ENCODE data around the gene APBB2.

Gene APBB2

GRCh38 chr4:41044165-41044564 lies 170.2 kb downstream of the APBB2 start:
- no peak for DNase-seq (ENCODE audit: low read depth in 1 of 2, low spot score in 1 of 2)
- in situ Hi-C loops (cut with HindIII; ENCODE audit: low pct_unique_long_range_greater_than_20kb, low sequenced_read_pairs) = no loop called here
- TF ChIP-seq JUND (IDR thresholded peaks at IDR 0.05; ENCODE audit: low read depth) = no peak

- no peak for DNase-seq (ENCODE audit: low read depth in 1 of 2, low spot score in 1 of 2)
- in situ Hi-C loops (cut with HindIII; ENCODE audit: low pct_unique_long_range_greater_than_20kb, low sequenced_read_pairs) = no loop called here
- no peak for TF ChIP-seq JUND (IDR thresholded peaks at IDR 0.05; ENCODE audit: low read depth)
These were observed 170.9 kb downstream of the APBB2 start for GRCh38 chr4:41043465-41043864.

GRCh38 chr4:41041551-41041950 lies 172.8 kb downstream of the APBB2 start:
- in situ Hi-C loops (cut with HindIII; ENCODE audit: low pct_unique_long_range_greater_than_20kb, low sequenced_read_pairs) = no loop called here
- TF ChIP-seq JUND (IDR thresholded peaks at IDR 0.05; ENCODE audit: low read depth) = no peak
- DNase-seq (ENCODE audit: low read depth in 1 of 2, low spot score in 1 of 2) = no peak

- TF ChIP-seq JUND (IDR thresholded peaks at IDR 0.05; ENCODE audit: low read depth) = no peak
- in situ Hi-C loops (cut with HindIII; ENCODE audit: low pct_unique_long_range_greater_than_20kb, low sequenced_read_pairs) = no loop called here
- DNase-seq (ENCODE audit: low read depth in 1 of 2, low spot score in 1 of 2) = no peak
These were observed 175.0 kb downstream of the APBB2 start for GRCh38 chr4:41039317-41039716.

GRCh38 chr4:41038304-41038703 lies 176.0 kb downstream of the APBB2 start:
- in situ Hi-C loops (cut with HindIII; ENCODE audit: low pct_unique_long_range_greater_than_20kb, low sequenced_read_pairs) = no loop called here
- DNase-seq (ENCODE audit: low read depth in 1 of 2, low spot score in 1 of 2) = no peak
- TF ChIP-seq JUND (IDR thresholded peaks at IDR 0.05; ENCODE audit: low read depth) = no peak

GRCh38 chr4:41029098-41029497 lies 185.2 kb downstream of the APBB2 start:
- in situ Hi-C loops (cut with HindIII; ENCODE audit: low pct_unique_long_range_greater_than_20kb, low sequenced_read_pairs) = no loop called here
- TF ChIP-seq JUND (IDR thresholded peaks at IDR 0.05; ENCODE audit: low read depth) = no peak
- no peak for DNase-seq (ENCODE audit: low read depth in 1 of 2, low spot score in 1 of 2)

GRCh38 chr4:41028392-41029076 lies 185.8 kb downstream of the APBB2 start:
- in situ Hi-C loops (cut with HindIII; ENCODE audit: low pct_unique_long_range_greater_than_20kb, low sequenced_read_pairs) = no loop called here
- no peak for TF ChIP-seq JUND (IDR thresholded peaks at IDR 0.05; ENCODE audit: low read depth)
- DNase-seq (ENCODE audit: low read depth in 1 of 2, low spot score in 1 of 2) = no peak

GRCh38 chr4:41026971-41027370 lies 187.4 kb downstream of the APBB2 start:
- in situ Hi-C loops (cut with HindIII; ENCODE audit: low pct_unique_long_range_greater_than_20kb, low sequenced_read_pairs) = no loop called here
- no peak for TF ChIP-seq JUND (IDR thresholded peaks at IDR 0.05; ENCODE audit: low read depth)
- no peak for DNase-seq (ENCODE audit: low read depth in 1 of 2, low spot score in 1 of 2)

GRCh38 chr4:41025824-41026223 lies 188.5 kb downstream of the APBB2 start:
- in situ Hi-C loops (cut with HindIII; ENCODE audit: low pct_unique_long_range_greater_than_20kb, low sequenced_read_pairs) = no loop called here
- TF ChIP-seq JUND (IDR thresholded peaks at IDR 0.05; ENCODE audit: low read depth) = no peak
- DNase-seq (ENCODE audit: low read depth in 1 of 2, low spot score in 1 of 2) = no peak

GRCh38 chr4:41024556-41025491 lies 189.5 kb downstream of the APBB2 start:
- no peak for TF ChIP-seq JUND (IDR thresholded peaks at IDR 0.05; ENCODE audit: low read depth)
- in situ Hi-C loops (cut with HindIII; ENCODE audit: low pct_unique_long_range_greater_than_20kb, low sequenced_read_pairs) = no loop called here
- peak in 1 of 2 experiments; percentile 10 for DNase-seq (ENCODE audit: low read depth in 1 of 2, low spot score in 1 of 2)

GRCh38 chr4:41022116-41022515 lies 192.2 kb downstream of the APBB2 start:
- no peak for TF ChIP-seq JUND (IDR thresholded peaks at IDR 0.05; ENCODE audit: low read depth)
- no peak for DNase-seq (ENCODE audit: low read depth in 1 of 2, low spot score in 1 of 2)
- in situ Hi-C loops (cut with HindIII; ENCODE audit: low pct_unique_long_range_greater_than_20kb, low sequenced_read_pairs) = no loop called here

GRCh38 chr4:41015016-41015675 lies 199.2 kb downstream of the APBB2 start:
- DNase-seq (ENCODE audit: low read depth in 1 of 2, low spot score in 1 of 2) = no peak
- no peak for TF ChIP-seq JUND (IDR thresholded peaks at IDR 0.05; ENCODE audit: low read depth)
- in situ Hi-C loops (cut with HindIII; ENCODE audit: low pct_unique_long_range_greater_than_20kb, low sequenced_read_pairs) = no loop called here

- in situ Hi-C loops (cut with HindIII; ENCODE audit: low pct_unique_long_range_greater_than_20kb, low sequenced_read_pairs) = no loop called here
- no peak for TF ChIP-seq JUND (IDR thresholded peaks at IDR 0.05; ENCODE audit: low read depth)
- DNase-seq (ENCODE audit: low read depth in 1 of 2, low spot score in 1 of 2) = no peak
These were observed 200.2 kb downstream of the APBB2 start for GRCh38 chr4:41014158-41014557.

Data from T47D (cell line).